ENCODE results near the gene AKT2. TPM values are rescaled to one million over a fixed set of nuclear protein-coding genes. Genes with fewer than 3 reads are reported as not detected.

AKT2 gene
- total RNA-seq, 1 donor from 2014 or later = 103 TPM

DNA sequence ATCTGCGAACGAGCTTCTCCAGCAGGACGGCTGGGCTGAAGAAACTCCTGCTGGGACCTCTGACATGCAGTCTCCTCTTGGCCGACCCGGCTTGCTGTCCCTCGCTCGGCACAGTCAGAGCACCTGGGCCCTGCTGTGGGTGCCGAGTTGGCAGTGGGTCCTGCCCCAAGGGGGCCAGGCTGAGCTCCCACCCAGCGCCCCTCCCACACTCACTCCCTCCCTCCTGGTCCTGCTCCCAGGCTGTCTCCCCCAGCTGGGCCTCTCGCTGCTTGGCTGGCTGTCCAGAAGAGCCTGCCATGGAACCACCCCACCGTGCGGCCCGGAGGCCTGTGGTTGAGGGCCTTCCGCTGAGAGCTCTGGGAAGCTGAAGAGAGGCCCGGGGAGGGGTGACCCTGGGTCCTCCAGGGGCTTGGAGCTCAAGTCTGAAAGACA lies 6.0 kb downstream of the AKT2 start:
- Histone ChIP-seq H3K27ac (peak overlapping the region; percentile 30), H3K4me1 (peaks cover 60% of the 10 kb centered on the region), H3K36me3 (no peaks in the 10 kb centered on the region), H3K9me3 (no peaks in the 10 kb centered on the region), H3K27me3 (no peaks in the 10 kb centered on the region), H3K4me3 (peak overlapping the region; percentile 10)
- intact Hi-C loops (cut with DNase I) = no loop called here
- no peak for DNase-seq
- TF ChIP-seq CTCF (IDR thresholded peaks at IDR 0.05) = no peak
- ATAC-seq = peak; percentile 12

DNA sequence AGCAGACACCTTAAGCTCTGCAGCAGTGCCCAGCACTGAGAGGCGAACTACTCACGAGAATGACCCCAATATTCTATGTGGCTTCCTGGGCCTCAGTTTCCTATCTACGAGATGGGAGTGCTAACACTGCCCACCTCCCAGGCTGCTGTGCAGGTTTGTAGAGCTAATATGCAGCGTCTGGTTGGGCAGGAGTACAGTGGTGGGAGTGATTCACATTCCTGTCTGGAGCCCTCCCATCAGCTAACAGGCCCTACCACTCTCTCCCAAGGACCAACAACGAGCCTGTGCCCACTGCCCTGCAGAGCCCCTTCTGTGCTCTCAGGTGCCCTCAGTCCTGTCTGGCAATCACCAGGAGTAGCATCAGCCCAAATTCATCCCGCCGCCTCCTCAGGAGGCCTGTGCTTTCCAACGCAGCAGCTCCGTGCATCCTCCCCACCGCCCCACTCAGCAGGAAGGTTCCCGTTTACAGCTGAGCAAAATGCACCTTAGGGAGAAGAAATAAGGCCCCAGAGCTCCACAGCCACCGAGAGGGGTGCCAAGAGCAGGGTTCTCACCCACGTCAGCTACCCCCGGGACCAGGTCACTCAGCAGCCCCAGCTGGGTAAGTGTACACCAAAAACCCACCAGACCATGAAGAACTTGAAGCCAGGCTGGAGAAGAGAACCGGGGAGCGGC lies 6.6 kb downstream of the AKT2 start:
- Histone ChIP-seq H3K9me3 (no peaks in the 10 kb centered on the region), H3K4me1 (peaks cover 59% of the 10 kb centered on the region), H3K27ac (peak overlapping the region; percentile 30), H3K4me3 (peak overlapping the region; percentile 10), H3K27me3 (no peaks in the 10 kb centered on the region), H3K36me3 (no peaks in the 10 kb centered on the region)
- no peak for TF ChIP-seq CTCF (IDR thresholded peaks at IDR 0.05)
- DNase-seq (no peak), ATAC-seq (no peak)
- intact Hi-C loops (cut with DNase I) = no loop called here

GRCh38 chr19:40277356-40278059 lies 7.6 kb downstream of the AKT2 start:
- Histone ChIP-seq H3K4me1 (peaks cover 51% of the 10 kb centered on the region), H3K36me3 (peaks cover 3% of the 10 kb centered on the region), H3K27me3 (no peaks in the 10 kb centered on the region), H3K27ac (no peak overlapping the region), H3K9me3 (no peaks in the 10 kb centered on the region), H3K4me3 (no peak overlapping the region)
- intact Hi-C loops (cut with DNase I) = no loop called here
- ATAC-seq (no peak), DNase-seq (no peak)
- TF ChIP-seq CTCF (IDR thresholded peaks at IDR 0.05) = no peak

DNA sequence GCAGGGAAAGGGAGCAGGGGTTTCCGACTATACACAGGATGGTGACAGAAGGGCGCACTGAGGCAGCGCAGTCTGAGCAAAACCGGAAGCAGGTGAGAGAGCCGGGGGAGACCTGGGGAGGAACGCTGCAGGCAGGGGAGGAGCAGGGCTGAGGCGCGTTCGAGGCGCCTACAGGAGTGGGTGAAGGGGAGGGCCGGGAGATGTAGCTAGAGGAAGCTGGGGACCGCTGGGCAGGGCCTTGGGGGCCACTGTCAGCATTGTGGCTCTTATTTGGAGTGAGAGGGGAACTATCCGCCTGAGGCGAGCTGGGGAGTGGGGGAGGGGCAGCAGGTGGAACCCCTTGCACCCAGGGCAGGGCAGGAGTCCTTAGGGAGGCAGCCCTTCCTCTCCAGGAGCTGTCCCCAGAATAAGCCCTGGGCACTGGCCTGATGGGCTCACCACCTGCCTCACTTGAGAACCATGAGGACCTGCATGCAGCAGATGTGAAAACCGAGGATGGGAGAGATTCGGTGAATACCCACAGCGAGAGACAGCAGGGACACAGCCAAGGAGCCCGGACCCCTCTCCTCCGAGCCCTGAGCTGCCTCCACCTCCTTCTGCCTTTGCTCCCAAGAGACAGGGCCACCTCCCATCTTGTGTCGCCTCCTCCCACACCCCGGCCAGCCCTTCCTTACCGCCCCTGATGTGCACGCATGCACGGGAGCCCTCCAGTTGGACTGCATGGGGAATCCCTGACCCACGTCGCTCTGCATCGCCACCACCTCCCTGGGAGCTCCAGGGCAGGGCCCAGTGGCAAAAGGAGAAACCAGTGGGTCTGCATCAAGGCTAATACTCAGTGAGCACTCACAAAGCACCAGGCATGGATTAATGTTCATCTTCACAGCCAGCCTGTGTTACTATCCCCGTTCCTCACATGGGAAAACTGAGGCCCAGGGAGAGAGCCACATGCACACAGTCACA lies 10.3 kb downstream of the AKT2 start:
- intact Hi-C loops (cut with DNase I) = no loop called here
- peaks cover 37% of the 10 kb centered on the region for H3K4me1 ChIP-seq
- no peak overlapping the region for H3K27ac ChIP-seq
- peak; percentile 18 for ATAC-seq
- no peak overlapping the region for H3K4me3 ChIP-seq
- no peak for DNase-seq
- no peaks in the 10 kb centered on the region for H3K9me3 ChIP-seq
- peaks cover 5% of the 10 kb centered on the region for H3K36me3 ChIP-seq
- TF ChIP-seq CTCF (IDR thresholded peaks at IDR 0.05) = no peak
- H3K27me3 ChIP-seq = no peaks in the 10 kb centered on the region

GRCh38 chr19:40273469-40274360 lies 11.4 kb downstream of the AKT2 start:
- intact Hi-C loops (cut with DNase I) = no loop called here
- no peak overlapping the region for H3K27ac ChIP-seq
- H3K4me1 ChIP-seq = peaks cover 30% of the 10 kb centered on the region
- DNase-seq (no peak), ATAC-seq (no peak)
- no peaks in the 10 kb centered on the region for H3K9me3 ChIP-seq
- TF ChIP-seq CTCF (IDR thresholded peaks at IDR 0.05) = no peak
- H3K36me3 ChIP-seq = peaks cover 5% of the 10 kb centered on the region
- H3K4me3 ChIP-seq = no peak overlapping the region
- no peaks in the 10 kb centered on the region for H3K27me3 ChIP-seq
